Activated CD4-positive, CD25-positive, alpha-beta regulatory T cell (primary cell): ENCODE measurements around the gene TWIST2.

Experiments used
- DNase-seq, 4 experiments: peaks; one replicate each; lab custom pipeline; 2025; lab: John Stamatoyannopoulos, UW

The TWIST2 gene

DNA sequence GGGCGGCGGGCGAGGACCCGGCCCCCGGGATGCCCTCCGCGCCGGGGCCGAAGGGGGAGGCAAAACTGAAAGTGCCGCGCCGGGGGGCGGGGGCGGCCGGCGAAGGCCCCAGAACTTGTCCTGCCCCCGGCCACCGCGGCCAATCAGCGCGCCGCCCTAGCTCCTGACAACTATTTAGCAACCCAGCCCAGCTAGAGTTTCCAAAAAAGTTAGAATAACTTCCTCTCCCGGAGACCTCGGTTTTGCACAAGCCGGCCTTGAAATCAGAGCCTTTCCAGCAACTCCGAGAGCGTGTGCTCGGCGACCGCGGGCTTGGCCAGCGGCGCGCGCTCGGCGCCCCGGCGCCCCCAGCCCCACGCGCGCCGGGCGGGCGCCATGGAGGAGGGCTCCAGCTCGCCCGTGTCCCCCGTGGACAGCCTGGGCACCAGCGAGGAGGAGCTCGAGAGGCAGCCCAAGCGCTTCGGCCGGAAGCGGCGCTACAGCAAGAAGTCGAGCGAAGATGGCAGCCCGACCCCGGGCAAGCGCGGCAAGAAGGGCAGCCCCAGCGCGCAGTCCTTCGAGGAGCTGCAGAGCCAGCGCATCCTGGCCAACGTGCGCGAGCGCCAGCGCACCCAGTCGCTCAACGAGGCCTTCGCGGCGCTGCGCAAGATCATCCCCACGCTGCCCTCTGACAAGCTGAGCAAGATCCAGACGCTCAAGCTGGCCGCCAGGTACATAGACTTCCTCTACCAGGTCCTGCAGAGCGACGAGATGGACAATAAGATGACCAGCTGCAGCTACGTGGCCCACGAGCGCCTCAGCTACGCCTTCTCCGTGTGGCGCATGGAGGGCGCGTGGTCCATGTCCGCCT, at the start of gene TWIST2:
Gene TWIST2 (plus strand): TSS at position 245 of the 850 bp plus-strand sequence. CDS start 131 bp downstream, at position 376.
- DNase-seq = no peak

- DNase-seq = no peak
Observed at GRCh38 chr2:238801791-238802190, 46.1 kb upstream of the TWIST2 start.

DNA sequence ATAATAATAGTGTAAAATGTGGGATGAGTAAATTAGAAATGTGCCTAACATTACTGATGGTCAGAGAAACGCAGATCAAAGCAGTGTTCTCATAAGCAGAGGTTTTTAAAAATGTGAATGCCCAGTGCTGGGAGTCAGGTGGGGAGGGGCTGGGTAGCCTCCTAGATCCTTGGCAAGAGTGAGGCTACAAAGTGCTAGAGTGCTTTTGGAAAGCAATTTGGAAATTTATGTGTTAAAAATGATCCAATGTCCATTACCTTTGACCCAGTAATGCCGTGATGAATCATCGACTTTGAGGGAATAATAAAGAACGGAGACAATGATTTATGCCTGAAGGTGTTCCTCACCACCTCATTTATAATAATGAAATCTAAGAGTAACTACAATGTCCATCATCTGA, 44.9 kb upstream of the TWIST2 start:
- DNase-seq = no peak

DNA sequence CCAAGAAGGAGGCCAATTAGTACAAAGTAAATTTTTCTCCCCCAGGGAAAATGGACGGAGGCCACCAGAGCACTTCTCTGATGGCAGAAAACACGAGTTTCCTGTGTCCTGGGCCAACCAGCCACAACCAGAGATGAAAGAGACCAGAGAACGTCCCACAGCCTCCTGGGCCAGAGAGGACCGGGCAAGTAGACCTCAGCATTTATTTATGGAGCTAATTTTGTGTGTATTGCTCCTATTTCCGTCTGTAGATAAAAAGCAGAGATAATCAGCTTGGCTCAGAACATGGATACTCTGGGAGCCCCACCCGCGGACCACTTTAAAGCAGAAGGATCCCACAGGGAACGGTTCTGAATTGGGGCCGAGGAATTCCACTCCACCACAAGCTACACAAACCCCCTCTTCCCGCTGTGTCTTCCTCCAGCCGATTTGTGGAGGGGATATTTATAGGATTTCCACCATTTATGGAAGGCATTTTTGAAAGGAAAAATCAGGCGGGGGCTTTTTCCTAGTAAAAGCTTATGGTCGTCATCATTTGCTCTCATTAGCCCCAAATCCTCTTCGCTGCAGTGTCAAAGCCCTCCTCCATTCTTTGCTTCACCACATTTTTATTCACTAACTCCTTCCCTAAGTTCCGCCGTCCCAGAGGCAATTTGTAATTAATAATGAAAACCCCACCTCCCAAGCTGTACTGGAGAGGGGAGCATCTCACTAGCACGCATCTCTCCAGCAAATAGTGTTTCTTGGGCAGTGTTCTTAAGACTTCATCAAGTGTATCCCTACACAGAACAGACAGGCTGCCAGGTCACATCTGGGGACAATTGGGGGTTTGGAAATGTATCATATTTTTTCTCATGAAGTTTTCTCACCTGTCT, 43.7 kb upstream of the TWIST2 start:
- no peak for DNase-seq

GRCh38 chr2:238808761-238809160, 39.1 kb upstream of the TWIST2 start:
- no peak for DNase-seq

- DNase-seq = no peak
Observed at GRCh38 chr2:238810321-238810720, 37.6 kb upstream of the TWIST2 start.

DNA sequence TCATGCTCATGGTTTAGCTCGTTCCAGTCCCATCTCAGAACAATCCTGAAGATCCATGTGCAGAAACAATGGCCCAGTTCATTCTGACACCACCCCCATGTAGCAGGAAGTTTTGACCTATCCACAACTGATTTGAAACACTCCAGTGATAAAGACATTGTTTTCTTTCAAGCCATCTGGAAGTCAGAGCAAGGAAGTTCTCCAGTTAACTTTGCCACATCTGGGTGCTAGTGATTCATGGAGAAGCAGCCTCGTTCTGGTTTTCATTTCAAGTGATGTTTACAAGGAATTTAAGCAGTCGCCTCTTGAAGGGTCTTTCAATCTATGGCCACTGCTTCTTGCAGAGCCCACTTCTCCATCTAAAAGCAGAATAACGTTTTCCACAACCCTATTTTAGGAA, 36.6 kb upstream of the TWIST2 start:
- DNase-seq = no peak

- DNase-seq = no peak
Observed at GRCh38 chr2:238811759-238812158, 36.1 kb upstream of the TWIST2 start.

GRCh38 chr2:238813109-238813508, 34.8 kb upstream of the TWIST2 start:
- DNase-seq = no peak

DNA sequence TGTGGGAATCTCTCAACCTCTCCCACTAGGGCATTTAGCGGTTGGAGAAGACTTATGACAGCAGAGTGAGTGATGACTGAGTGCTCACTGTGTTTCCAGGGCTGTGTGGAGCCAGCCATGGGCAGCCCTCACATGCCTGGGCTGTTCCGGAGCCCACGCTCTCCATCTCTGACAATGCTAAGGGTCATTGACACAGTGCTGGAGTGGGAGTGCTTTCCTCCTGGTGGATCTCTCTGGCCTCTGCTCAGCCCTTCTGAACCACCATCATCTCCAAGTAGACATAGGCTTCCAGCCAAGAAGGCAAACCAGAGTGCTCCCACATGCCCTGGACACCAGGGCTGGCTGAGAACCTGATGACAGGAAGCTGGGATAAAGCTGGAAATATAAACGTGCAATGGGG, 33.1 kb upstream of the TWIST2 start:
- DNase-seq = no peak

DNA sequence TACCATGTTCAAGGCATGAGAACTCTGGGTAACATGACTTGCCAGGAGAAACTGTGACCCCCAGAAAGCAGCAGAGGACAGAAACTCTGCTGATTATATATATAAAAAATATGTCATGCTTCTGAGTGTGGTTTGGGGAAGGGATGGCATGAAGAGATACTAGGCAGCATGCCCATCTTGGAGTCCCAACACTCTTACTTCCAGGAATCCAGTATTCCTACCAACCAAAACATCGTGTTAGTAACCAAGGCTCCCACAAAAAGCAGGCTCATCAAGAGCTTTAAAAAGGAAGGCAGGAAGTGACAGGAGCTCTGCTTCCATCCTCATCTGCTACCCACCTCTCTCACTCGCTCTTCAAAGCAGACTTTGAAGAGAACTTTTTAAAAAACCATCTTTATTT, 31.6 kb upstream of the TWIST2 start:
- DNase-seq = no peak

GRCh38 chr2:238817382-238817781, 30.5 kb upstream of the TWIST2 start:
- DNase-seq = no peak

DNA sequence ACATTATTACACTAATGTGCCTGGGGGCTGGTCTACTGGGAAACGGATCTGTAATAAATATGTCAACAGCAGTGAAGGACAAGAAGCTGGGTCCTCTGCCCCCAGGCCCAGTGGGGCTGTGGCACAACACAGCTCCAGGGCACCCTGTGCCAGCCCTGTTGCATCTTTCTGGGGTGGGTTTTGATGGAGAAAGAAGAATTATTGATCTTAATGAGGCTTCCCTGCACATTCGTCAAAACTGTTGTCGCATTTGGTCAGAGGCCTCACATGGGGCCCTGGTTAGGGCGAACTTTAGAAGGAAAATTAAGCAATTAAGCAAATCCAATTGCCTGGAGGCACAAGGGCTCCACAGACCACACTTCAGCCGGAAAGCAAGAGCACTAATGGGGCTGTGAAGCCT, 30.0 kb upstream of the TWIST2 start:
- DNase-seq = no peak

DNA sequence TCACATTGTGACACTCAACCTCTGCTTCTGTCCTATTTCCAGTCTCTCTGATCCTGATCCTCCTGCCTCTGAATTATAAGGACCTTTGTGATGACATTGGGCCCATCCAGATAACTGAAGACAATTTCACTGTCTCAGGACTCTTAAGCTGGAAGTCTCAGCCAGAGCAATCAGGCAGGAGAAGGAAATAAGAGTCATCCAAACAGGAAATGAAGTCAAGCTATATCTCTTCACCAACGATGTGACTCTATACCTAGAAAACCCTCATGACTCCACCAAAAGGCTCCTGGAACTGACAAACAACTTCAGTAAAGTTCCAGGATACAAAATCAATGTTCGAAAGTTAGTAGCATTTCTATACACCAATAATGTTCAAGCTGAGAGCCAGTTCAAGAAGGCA, 29.3 kb upstream of the TWIST2 start:
- no peak for DNase-seq

GRCh38 chr2:238820197-238820596, 27.7 kb upstream of the TWIST2 start:
- no peak for DNase-seq

GRCh38 chr2:238820916-238821315, 27.0 kb upstream of the TWIST2 start:
- DNase-seq = no peak

DNA sequence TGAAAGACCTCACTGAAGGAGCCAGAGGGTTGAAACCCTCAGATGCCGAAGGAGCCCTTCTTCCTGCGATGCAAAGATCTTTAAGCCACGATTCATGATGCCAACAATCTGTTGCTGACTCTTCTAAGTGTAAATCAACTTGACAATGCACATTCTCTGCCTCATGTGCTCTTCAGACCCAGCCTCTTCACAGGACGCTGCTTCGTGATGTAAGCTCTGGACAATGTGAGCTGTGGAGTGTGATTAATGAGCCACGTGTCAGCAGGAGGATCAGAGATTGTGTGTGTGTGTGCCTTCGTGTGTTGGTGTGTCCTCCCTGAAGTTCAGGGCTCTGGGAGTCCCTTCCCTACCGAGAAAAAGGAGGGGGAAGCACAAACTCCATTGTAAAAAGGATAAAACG, 26.5 kb upstream of the TWIST2 start:
- no peak for DNase-seq

- no peak for DNase-seq
Observed at GRCh38 chr2:238821944-238822670, 25.8 kb upstream of the TWIST2 start.

DNA sequence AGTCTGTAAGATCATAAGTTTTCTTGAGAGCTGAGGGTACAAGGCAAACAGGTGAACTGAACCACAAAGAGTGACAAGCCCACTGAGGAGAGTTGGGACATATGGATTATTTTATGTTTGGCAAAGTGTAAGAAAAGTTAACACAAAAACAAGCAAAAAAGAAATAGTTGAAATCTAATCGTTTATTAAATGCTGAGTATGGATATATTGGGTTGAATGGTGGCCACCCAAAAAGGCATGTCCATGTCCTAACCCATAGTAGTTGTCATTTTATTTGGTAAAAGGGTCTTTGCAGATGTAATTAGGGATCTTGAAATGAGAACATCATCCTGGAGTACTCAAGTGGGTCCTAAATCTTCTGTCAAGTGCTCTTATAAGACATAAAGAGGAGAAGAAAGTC, 24.9 kb upstream of the TWIST2 start:
- DNase-seq = no peak

GRCh38 chr2:238831177-238831576, 16.7 kb upstream of the TWIST2 start:
- DNase-seq = no peak

- DNase-seq = no peak
Observed at GRCh38 chr2:238834982-238835381, 12.9 kb upstream of the TWIST2 start.

- no peak for DNase-seq
Observed at GRCh38 chr2:238835726-238836301, 12.1 kb upstream of the TWIST2 start.
